NCI-H1105 (cell line): ENCODE measurements around the gene LIPC.

Experiments used
- DNase-seq: peaks from one replicate; lab custom pipeline; 2025; lab: John Stamatoyannopoulos, UW

LIPC gene

GRCh38 chr15:58554758-58555157 lies 123.0 kb downstream of the LIPC start:
- no peak for DNase-seq

GRCh38 chr15:58555162-58556027 lies 123.6 kb downstream of the LIPC start:
- no peak for DNase-seq

GRCh38 chr15:58556028-58556361 lies 124.2 kb downstream of the LIPC start:
- no peak for DNase-seq

- no peak for DNase-seq
Observed at GRCh38 chr15:58556541-58556940, 124.8 kb downstream of the LIPC start.

GRCh38 chr15:58558777-58559176 lies 127.0 kb downstream of the LIPC start:
- no peak for DNase-seq

GRCh38 chr15:58559904-58560588 lies 128.3 kb downstream of the LIPC start:
- no peak for DNase-seq

GRCh38 chr15:58561321-58561720 lies 129.5 kb downstream of the LIPC start:
- DNase-seq, result no peak

- DNase-seq, result peak; percentile 47
Observed at GRCh38 chr15:58562135-58562534, 130.3 kb downstream of the LIPC start.

- DNase-seq, result no peak
Observed at GRCh38 chr15:58564981-58565380, 133.2 kb downstream of the LIPC start.

- no peak for DNase-seq
Observed at GRCh38 chr15:58565619-58566018, 133.8 kb downstream of the LIPC start.

- DNase-seq, result no peak
Observed at GRCh38 chr15:58566029-58566428, 134.2 kb downstream of the LIPC start.

GRCh38 chr15:58568157-58568571 lies 136.4 kb downstream of the LIPC start:
- peak; percentile 37 for DNase-seq

GRCh38 chr15:58569455-58569854 lies 137.7 kb downstream of the LIPC start:
- DNase-seq, result no peak

- no peak for DNase-seq
Observed at GRCh38 chr15:58571491-58571890, 139.7 kb downstream of the LIPC start.

- no peak for DNase-seq
Observed at GRCh38 chr15:58572521-58572920, 140.7 kb downstream of the LIPC start.

GRCh38 chr15:58573270-58573669 lies 141.5 kb downstream of the LIPC start:
- DNase-seq, result no peak

GRCh38 chr15:58574631-58575030 lies 142.8 kb downstream of the LIPC start:
- DNase-seq, result no peak

- DNase-seq, result no peak
Observed at GRCh38 chr15:58575045-58575786, 143.4 kb downstream of the LIPC start.

GRCh38 chr15:58576657-58577056 lies 144.9 kb downstream of the LIPC start:
- no peak for DNase-seq

- no peak for DNase-seq
Observed at GRCh38 chr15:58582160-58582559, 150.4 kb downstream of the LIPC start.

- no peak for DNase-seq
Observed at GRCh38 chr15:58583171-58583908, 151.5 kb downstream of the LIPC start.
